ENCODE results near the gene PKN2. TPM values are rescaled to one million over a fixed set of nuclear protein-coding genes. Genes with fewer than 3 reads are reported as not detected.

PKN2 gene
- total and polyA plus RNA-seq, 9 of the 15 experiments (the other 6 are each of a cell fraction or from before 2014, with no cell fraction given), result 4.5 to 25.3 (median 19.2) TPM

DNA sequence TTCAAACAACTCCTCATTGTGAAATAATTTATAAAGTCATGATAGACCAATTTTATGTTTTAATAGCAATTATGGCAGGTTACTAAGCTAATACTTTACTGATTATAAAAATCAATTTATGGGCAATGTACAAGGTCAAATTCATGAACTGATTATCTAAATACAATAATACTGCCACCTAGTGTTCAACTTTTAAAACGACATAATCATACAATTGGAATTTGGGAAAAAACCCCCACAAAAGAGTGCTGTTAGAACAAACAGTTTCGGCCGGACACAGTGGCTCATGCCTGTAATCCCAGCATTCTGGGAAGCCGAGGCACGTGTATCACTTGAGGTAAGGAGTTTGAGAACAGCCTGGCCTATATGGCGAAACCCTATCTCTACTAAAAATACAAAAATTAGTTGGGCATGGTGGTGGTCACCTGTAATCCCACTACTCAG, 193.3 kb downstream of the PKN2 start:
- in situ Hi-C loops (cut with MboI), result no loop called here
- Histone ChIP-seq H4K20me1 (replicated peaks; ENCODE audit: control insufficient read depth, insufficient read depth, low read length) (peaks cover 3% of the 10 kb centered on the region; the same call in 1 of the 2 replicates), H3K4me3 (no peak overlapping the region), H3K36me3 (ENCODE audit: control insufficient read depth, insufficient read depth, low read length) (peaks cover 37% of the 10 kb centered on the region; the same call in 2 of the 3 replicates), H3K4me1 (replicated peaks in 1 of 2; ENCODE audit: control insufficient read depth in 2 of 2, insufficient read depth in 2 of 2, low read length in 2 of 2) (no peaks in the 10 kb centered on the region; a peak in 1 of 5 replicates), H3K27me3 (ENCODE audit: control insufficient read depth in 2 of 2, insufficient read depth in 2 of 2, low read length in 2 of 2) (no peaks in the 10 kb centered on the region), H3K9ac (ENCODE audit: insufficient read depth in 1 of 2, low read depth in 2 of 2, low read length in 2 of 2) (no peak overlapping the region), H2AFZ (ENCODE audit: low read depth, low read length) (no peak overlapping the region), H3K27ac (ENCODE audit: extremely low read depth, low read depth, low read length) (no peak overlapping the region), H3K4me2 (ENCODE audit: insufficient read depth, low read length) (no peak overlapping the region), H3K9me3 (replicated peaks; ENCODE audit: control insufficient read depth, insufficient read depth, low read depth, low read length) (no peaks in the 10 kb centered on the region), H3K9me1 (ENCODE audit: control insufficient read depth, insufficient read depth, low read length) (no peaks in the 10 kb centered on the region), H3K79me2 (ENCODE audit: control insufficient read depth, insufficient read depth, low read length) (peaks cover 42% of the 10 kb centered on the region)
- DNase-seq (ENCODE audit: extremely low read depth in 1 of 4, low spot score in 3 of 4) (peak in 2 of 4 experiments; percentile 6 to 16), FAIRE-seq (peak; percentile 74), ATAC-seq (peak; percentile 45)
- intact Hi-C loops (cut with micrococcal nuclease), result loop anchor here (1.0 to 10.0 kb wide), 4 partner anchors 140 to 693 kb away; no protein-coding TSS in a partner anchor
- WGBS (ENCODE audit: insufficient coverage, low coverage, missing lambda C conversion rate), result 16% methylated on average over 6 of the region's 6 CpGs
- ChIA-PET POLR2A (interaction anchor here (0.8 to 2.1 kb wide), 3 partner anchors 11 to 16 kb away, joined by 3 to 10 read pairs (median 4); no protein-coding TSS in a partner anchor), CTCF (ENCODE audit: low intra/inter-chr PET ratio) (interaction anchor here (0.7 to 1.7 kb wide), 3 partner anchors 77 to 222 kb away, joined by 3 to 10 read pairs (median 3); no protein-coding TSS in a partner anchor)
- BruUV-seq (replicated peaks), result no TSS peak
- TF ChIP-seq RAD21 (CRISPR knock-in tag; conservative IDR thresholded peaks at IDR 0.05 in 1 of 2, IDR thresholded peaks at IDR 0.05 in 1 of 2), result peak; percentile 50 to 57
- TF ChIP-seq, protein P1, sequence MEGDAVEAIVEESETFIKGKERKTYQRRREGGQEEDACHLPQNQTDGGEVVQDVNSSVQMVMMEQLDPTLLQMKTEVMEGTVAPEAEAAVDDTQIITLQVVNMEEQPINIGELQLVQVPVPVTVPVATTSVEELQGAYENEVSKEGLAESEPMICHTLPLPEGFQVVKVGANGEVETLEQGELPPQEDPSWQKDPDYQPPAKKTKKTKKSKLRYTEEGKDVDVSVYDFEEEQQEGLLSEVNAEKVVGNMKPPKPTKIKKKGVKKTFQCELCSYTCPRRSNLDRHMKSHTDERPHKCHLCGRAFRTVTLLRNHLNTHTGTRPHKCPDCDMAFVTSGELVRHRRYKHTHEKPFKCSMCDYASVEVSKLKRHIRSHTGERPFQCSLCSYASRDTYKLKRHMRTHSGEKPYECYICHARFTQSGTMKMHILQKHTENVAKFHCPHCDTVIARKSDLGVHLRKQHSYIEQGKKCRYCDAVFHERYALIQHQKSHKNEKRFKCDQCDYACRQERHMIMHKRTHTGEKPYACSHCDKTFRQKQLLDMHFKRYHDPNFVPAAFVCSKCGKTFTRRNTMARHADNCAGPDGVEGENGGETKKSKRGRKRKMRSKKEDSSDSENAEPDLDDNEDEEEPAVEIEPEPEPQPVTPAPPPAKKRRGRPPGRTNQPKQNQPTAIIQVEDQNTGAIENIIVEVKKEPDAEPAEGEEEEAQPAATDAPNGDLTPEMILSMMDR (IDR thresholded peaks at IDR 0.05 in 2 of 3, conservative IDR thresholded peaks at IDR 0.05 in 1 of 3; ENCODE audit: insufficient read depth in 2 of 3, low read depth in 1 of 3, low read length in 3 of 3), result peak in 2 of 3 experiments; percentile 50 to 56; a peak in 4 of 6 replicates
- TF ChIP-seq RNF2 (IDR thresholded peaks at IDR 0.05), result no peak

Measured in K562 (cell line).